Upper lobe of left lung (tissue), 6 donors: ENCODE results near the gene CYP2C19. TPM values are rescaled to one million over a fixed set of nuclear protein-coding genes. Genes with fewer than 3 reads are reported as not detected.

Source experiments
- ATAC-seq, 2 donors: fragments of 200-7000 bp; cut with Tn5 transposase; one replicate each; pipeline ENCODE4 v1.9.1; 2022; ENCODE audit warnings: mild to moderate bottlenecking in 2 of 2, moderate library complexity in 2 of 2; ENCODE audit not compliant: low FRiP score in 2 of 2
- DNase-seq, 2 donors: peaks; one replicate each; pipeline ENCODE4 v3.0.0-alpha.2; 2019 to 2020
- H3K27ac ChIP-seq, 4 donors: fragments of 200-600 bp; sonication (generic); one replicate each; pipeline ENCODE4 v1.5.1; 2016 to 2019
- H3K27me3 ChIP-seq, 4 donors: fragments of 200-600 bp; sonication (generic); one replicate each; pipeline ENCODE4 v1.5.1; 2017 to 2019
- H3K36me3 ChIP-seq, 4 donors: fragments of 200-600 bp; sonication (generic); one replicate each; pipeline ENCODE4 v1.5.1; 2016 to 2019
- H3K4me1 ChIP-seq, 4 donors: fragments of 200-600 bp; sonication (generic); one replicate each; pipeline ENCODE4 v1.5.1; 2018 to 2019
- H3K4me3 ChIP-seq, 4 donors: fragments of 200-600 bp; sonication (generic); one replicate each; pipeline ENCODE4 v1.5.1; 2017 to 2019; ENCODE audit warnings: mild to moderate bottlenecking in 2 of 4, moderate library complexity in 1 of 4
- H3K9me3 ChIP-seq, 4 donors: fragments of 200-600 bp; sonication (generic); one replicate each; pipeline ENCODE4 v1.5.1; 2018 to 2019
- EP300 ChIP-seq, 4 donors: sonication (generic); formaldehyde crosslinking; IDR thresholded peaks; one replicate each; pipeline ENCODE4 v1.5.1; 2017; ENCODE audit warnings: antibody characterized with exemption in 4 of 4, control low read depth in 2 of 4
- POLR2A ChIP-seq, 4 donors: fragments of 450-650 bp; IDR thresholded peaks; one replicate each; pipeline ENCODE4 v1.5.1; 2016 to 2017; ENCODE audit warnings: antibody characterized with exemption in 4 of 4, mild to moderate bottlenecking in 2 of 4
- POLR2AphosphoS5 ChIP-seq, 2 donors: sonication (generic); formaldehyde crosslinking; IDR thresholded peaks; one replicate each; pipeline ENCODE4 v1.5.1; 2017; ENCODE audit warnings: antibody characterized with exemption in 2 of 2
- WGBS, 2 donors: methylation state at CpG; one replicate each; pipeline ENCODE4 v1.1.5; 2017 to 2018; 5-methylcytosine and 5-hydroxymethylcytosine counted together
- total RNA-seq, 6 donors: library from RNA; depleted of rRNA in 4 of 6; stranded (reverse); fragments of >200 nt in 4 of 6; gene quantifications; one replicate each; pipeline versions ENCODE4 v1.1.0 to v1.2.1, GENCODE V29; 2016 to 2021
- TF ChIP-seq, protein P1 (sequence below), 6 experiments: fragments of 450-650 bp in 4 of 6; fragments of 200-600 bp in 2 of 6; sonication (generic) in 2 of 6; IDR thresholded peaks; one replicate each; pipeline ENCODE4 v1.5.1; 2016 to 2019; ENCODE audit warnings: antibody characterized with exemption in 6 of 6
- donor health status: DM: no; HTN: no; CAD: no; lungs with moderate emphysema.
- donor health status: DM: no; HTN: yes; CAD: no; lungs with severe emphysema.

The CYP2C19 gene
- total RNA-seq, 6 donors from 2014 or later = 0.14 to 2.1 (median 0.69) TPM; not detected in 2

DNA sequence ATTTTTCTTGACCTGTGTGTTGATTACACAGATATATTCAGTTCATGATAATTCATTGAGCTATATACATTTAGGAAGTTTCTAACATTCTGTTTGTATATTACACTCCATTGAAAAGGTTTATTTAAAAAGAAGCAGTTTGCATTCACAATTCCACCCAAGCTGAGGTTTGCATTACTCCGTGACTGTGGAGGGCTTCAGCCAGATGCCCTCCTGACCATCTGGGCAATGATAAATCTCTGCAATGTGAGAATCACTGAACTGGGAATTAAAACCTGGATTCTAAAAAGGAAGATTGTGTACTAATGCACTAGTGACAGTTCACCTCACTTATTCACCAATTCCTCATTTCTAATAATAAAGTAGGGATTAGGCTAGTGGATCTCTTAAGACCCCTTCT is 139.6 kb downstream of the CYP2C19 start:
- ATAC-seq (no peak), DNase-seq (no peak)
- H3K4me3 ChIP-seq = no peak overlapping the region
- no peak for TF ChIP-seq EP300 (IDR thresholded peaks at IDR 0.05)
- TF ChIP-seq, protein P1, sequence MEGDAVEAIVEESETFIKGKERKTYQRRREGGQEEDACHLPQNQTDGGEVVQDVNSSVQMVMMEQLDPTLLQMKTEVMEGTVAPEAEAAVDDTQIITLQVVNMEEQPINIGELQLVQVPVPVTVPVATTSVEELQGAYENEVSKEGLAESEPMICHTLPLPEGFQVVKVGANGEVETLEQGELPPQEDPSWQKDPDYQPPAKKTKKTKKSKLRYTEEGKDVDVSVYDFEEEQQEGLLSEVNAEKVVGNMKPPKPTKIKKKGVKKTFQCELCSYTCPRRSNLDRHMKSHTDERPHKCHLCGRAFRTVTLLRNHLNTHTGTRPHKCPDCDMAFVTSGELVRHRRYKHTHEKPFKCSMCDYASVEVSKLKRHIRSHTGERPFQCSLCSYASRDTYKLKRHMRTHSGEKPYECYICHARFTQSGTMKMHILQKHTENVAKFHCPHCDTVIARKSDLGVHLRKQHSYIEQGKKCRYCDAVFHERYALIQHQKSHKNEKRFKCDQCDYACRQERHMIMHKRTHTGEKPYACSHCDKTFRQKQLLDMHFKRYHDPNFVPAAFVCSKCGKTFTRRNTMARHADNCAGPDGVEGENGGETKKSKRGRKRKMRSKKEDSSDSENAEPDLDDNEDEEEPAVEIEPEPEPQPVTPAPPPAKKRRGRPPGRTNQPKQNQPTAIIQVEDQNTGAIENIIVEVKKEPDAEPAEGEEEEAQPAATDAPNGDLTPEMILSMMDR (IDR thresholded peaks at IDR 0.05) = no peak
- no peak for TF ChIP-seq POLR2AphosphoS5 (IDR thresholded peaks at IDR 0.05)
- 71 to 73% methylated on average over 1 of the region's 1 CpG for WGBS, 2 donors
- H3K27me3 ChIP-seq = no peaks in the 10 kb centered on the region
- H3K36me3 ChIP-seq = no peaks in the 10 kb centered on the region
- no peaks in the 10 kb centered on the region for H3K9me3 ChIP-seq
- H3K4me1 ChIP-seq = no peaks in the 10 kb centered on the region
- no peak overlapping the region for H3K27ac ChIP-seq

DNA sequence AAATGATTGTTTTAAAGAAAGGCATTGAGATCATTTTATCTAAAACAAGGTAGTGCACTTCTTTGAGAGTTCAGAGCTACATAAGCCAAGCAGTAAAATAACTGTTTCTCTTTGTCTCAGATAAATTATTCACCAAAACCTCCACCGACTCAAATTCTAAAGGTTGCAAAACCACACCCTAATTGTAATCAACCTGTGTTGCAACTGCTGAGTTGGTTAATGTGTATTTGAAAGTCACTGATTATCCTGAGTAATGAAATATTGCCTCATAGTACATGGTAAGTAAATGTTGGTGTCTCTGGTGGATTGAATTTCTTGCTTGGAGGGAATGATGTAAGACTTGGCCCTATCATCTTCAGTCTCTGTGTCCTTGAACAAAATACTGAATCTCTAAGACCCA is 140.1 kb downstream of the CYP2C19 start:
- Histone ChIP-seq H3K36me3 (no peaks in the 10 kb centered on the region), H3K4me3 (no peak overlapping the region), H3K9me3 (no peaks in the 10 kb centered on the region), H3K4me1 (no peaks in the 10 kb centered on the region), H3K27me3 (no peaks in the 10 kb centered on the region), H3K27ac (no peak overlapping the region)
- no peak for DNase-seq
- whole genome bisulfite sequencing, 2 donors = 0% methylated on average over 1 of the region's 1 CpG
- peak in 1 of 2 donors; percentile 66 for ATAC-seq
- TF ChIP-seq, protein P1 (IDR thresholded peaks at IDR 0.05) = no peak
- TF ChIP-seq POLR2A (IDR thresholded peaks at IDR 0.05) (no peak), POLR2AphosphoS5 (IDR thresholded peaks at IDR 0.05) (no peak), EP300 (IDR thresholded peaks at IDR 0.05) (no peak)

Other genes with a start within 250 kb of the CYP2C19 start
- 1 to 10 TPM; 4.0 to 9.3 (median 5.9) TPM for gene HELLS, start 216.9 kb upstream of the CYP2C19 start, total RNA-seq
- 1 to 10 TPM in 2 of 6 donors, under 1 TPM in 4; 0.30 to 2.1 (median 0.65) TPM for gene CYP2C18, start 79.0 kb upstream of the CYP2C19 start, total RNA-seq
- gene CYP2C9, start 176.0 kb downstream of the CYP2C19 start, total RNA-seq = 1 to 10 TPM in 1 of 6 donors, under 1 TPM in 2, not detected in 3; 0.54 to 4.2 (median 0.92) TPM